ENCODE measurements around the gene PTPN4. TPM values are rescaled to one million over a fixed set of nuclear protein-coding genes. Genes with fewer than 3 reads are reported as not detected.

Gene PTPN4
- total and polyA plus RNA-seq, 2 of the 8 experiments (the other 6 are each of a cell fraction or from before 2014, with no cell fraction given), result 28.5 to 105 TPM

DNA sequence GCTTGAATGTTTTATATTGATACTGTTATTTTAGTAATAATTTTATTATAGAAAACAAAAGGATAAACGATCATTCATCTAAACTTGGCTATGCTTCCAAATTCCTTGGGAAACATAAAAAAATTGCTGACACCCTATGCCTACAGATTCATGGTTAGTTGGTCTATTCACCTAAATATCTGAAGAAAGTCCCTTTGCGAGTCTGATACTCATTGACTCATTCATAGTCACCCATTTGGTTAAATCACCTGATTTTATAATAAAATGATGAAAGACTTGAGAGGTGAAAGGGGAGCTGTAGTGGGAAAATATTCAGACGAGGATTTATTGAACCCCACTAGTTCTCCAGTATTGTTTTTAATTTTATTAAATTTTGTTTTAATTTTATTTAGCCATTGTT is 112.0 kb downstream of the PTPN4 start:
- Histone ChIP-seq H3K14ac (ENCODE audit: insufficient read length) (no peak overlapping the region), H2BK12ac (ENCODE audit: low read depth, low read length) (no peak overlapping the region), H3K18ac (ENCODE audit: extremely low read depth, low read length) (no peak overlapping the region), H2BK15ac (ENCODE audit: low read length) (no peak overlapping the region), H3K4me1 (replicated peaks in 1 of 4; ENCODE audit: control insufficient read depth in 3 of 4, insufficient read depth in 4 of 4, low read length in 3 of 4) (no peaks in the 10 kb centered on the region), H3K4ac (replicated peaks; ENCODE audit: insufficient read length, low read depth, low read length) (no peak overlapping the region), H2BK120ac (replicated peaks; ENCODE audit: low read depth, low read length) (no peak overlapping the region), H4K91ac (replicated peaks; ENCODE audit: insufficient read length, low read length) (no peak overlapping the region), H2AK5ac (ENCODE audit: low read depth, low read length) (no peak overlapping the region), H4K20me1 (replicated peaks in 1 of 2; ENCODE audit: control insufficient read depth in 1 of 2, insufficient read depth in 2 of 2, low read length in 2 of 2) (peaks cover 0 to 2% of the 10 kb centered on the region in 2 experiments), H4K8ac (ENCODE audit: extremely low read depth, insufficient read depth, low read length) (no peak overlapping the region), H3K23me2 (ENCODE audit: low read depth, low read length) (no peaks in the 10 kb centered on the region; the same call in 1 of the 2 replicates), H2BK20ac (ENCODE audit: low read length) (no peak overlapping the region), H3K79me2 (ENCODE audit: control insufficient read depth in 1 of 2, insufficient read depth in 2 of 2, low read length in 2 of 2) (peaks cover 0 to 92% of the 10 kb centered on the region in 2 experiments; a peak in 3 of 4 replicates), H3K9me3 (ENCODE audit: insufficient read depth in 2 of 2, low read depth in 1 of 2, low read length in 1 of 2) (no peaks in the 10 kb centered on the region), H3K56ac (replicated peaks; ENCODE audit: insufficient read length, low read depth, low read length) (no peak overlapping the region), H3K4me3 (ENCODE audit: extremely low read depth in 1 of 4, insufficient read depth in 2 of 4, low read depth in 3 of 4, low read length in 4 of 4) (no peak overlapping the region), H3K4me2 (ENCODE audit: insufficient read depth in 1 of 2, low read depth in 2 of 2, low read length in 2 of 2) (no peak overlapping the region), H3K27ac (ENCODE audit: low read depth, low read length) (no peak overlapping the region), H2AFZ (ENCODE audit: low read length) (no peak overlapping the region), H3K23ac (ENCODE audit: insufficient read length) (no peak overlapping the region), H3K79me1 (ENCODE audit: low read depth, low read length) (no peaks in the 10 kb centered on the region), H2BK5ac (ENCODE audit: low read depth, low read length) (no peak overlapping the region), H4K5ac (ENCODE audit: insufficient read length, low read depth, low read length) (no peak overlapping the region), H3K36me3 (ENCODE audit: control insufficient read depth in 2 of 4, insufficient read depth in 4 of 4, low read length in 3 of 4) (peaks cover 0 to 3% (median 0%) of the 10 kb centered on the region in 4 experiments; a peak in 1 of 8 replicates), H3K27me3 (replicated peaks in 1 of 4; ENCODE audit: control insufficient read depth in 3 of 4, extremely low read depth in 1 of 4, insufficient read depth in 3 of 4, low read length in 3 of 4) (no peaks in the 10 kb centered on the region), H3K9ac (replicated peaks in 1 of 4; ENCODE audit: extremely low read depth in 1 of 4, low read depth in 3 of 4, low read length in 3 of 4) (no peak overlapping the region)
- DNase-seq (ENCODE audit: low read depth in 1 of 2, low spot score in 2 of 2), result no peak
- FAIRE-seq, result no peak
- TF ChIP-seq CREB1 (IDR thresholded peaks at IDR 0.05), result no peak
- TF ChIP-seq MAFK (IDR thresholded peaks at IDR 0.05; ENCODE audit: low read depth, low read length), result no peak
- TF ChIP-seq SP4 (IDR thresholded peaks at IDR 0.05; ENCODE audit: low read length), result no peak
- TF ChIP-seq, protein P1, sequence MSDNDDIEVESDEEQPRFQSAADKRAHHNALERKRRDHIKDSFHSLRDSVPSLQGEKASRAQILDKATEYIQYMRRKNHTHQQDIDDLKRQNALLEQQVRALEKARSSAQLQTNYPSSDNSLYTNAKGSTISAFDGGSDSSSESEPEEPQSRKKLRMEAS (IDR thresholded peaks at IDR 0.05), result no peak
- TF ChIP-seq EGR1 (IDR thresholded peaks at IDR 0.05; ENCODE audit: borderline replicate concordance, low read depth, low read length), result no peak
- TF ChIP-seq BCL11A (IDR thresholded peaks at IDR 0.05; ENCODE audit: low read depth in 2 of 2, low read length in 2 of 2), result no peak
- no peak for TF ChIP-seq CEBPB (IDR thresholded peaks at IDR 0.05; ENCODE audit: low read depth, low read length)
- TF ChIP-seq HDAC6 (IDR thresholded peaks at IDR 0.05; ENCODE audit: low read depth, low read length), result no peak
- TF ChIP-seq TAF7 (optimal IDR thresholded peaks at IDR 0.05; ENCODE audit: borderline replicate concordance, low read depth, low read length), result no peak
- no peak for TF ChIP-seq SP2 (IDR thresholded peaks at IDR 0.05; ENCODE audit: low read length)
- no peak for TF ChIP-seq NANOG (IDR thresholded peaks at IDR 0.05; ENCODE audit: insufficient read depth, low read depth, low read length, poor library complexity, severe bottlenecking)
- 72% methylated on average over 3 of the region's 3 CpGs; no CpG with 5 or more reads in 1 of the 2 experiments for WGBS, 2 experiments (ENCODE audit: extremely low coverage in 1 of 2, insufficient coverage in 1 of 2, insufficient read length in 1 of 2, insufficient replicate concordance in 2 of 2, low coverage in 1 of 2, low lambda C conversion rate in 2 of 2, missing lambda C conversion rate in 1 of 2)
- CTCF ChIA-PET (ENCODE audit: partially characterized antibody), result no interaction called here
- POLR2A ChIA-PET (ENCODE audit: partially characterized antibody), result no interaction called here

Measured in H1 (cell line).